ENCODE data around the gene FAM83B. TPM values are rescaled to one million over a fixed set of nuclear protein-coding genes. Genes with fewer than 3 reads are reported as not detected.
"Not testable (repeated sequence)": the region's sequence is repeated elsewhere in the genome, so short reads cannot be mapped to it uniquely, and the experiment has no call there.

The FAM83B gene
- total RNA-seq, 1 donor: 0.09 TPM

GRCh38 chr6:54878718-54879117, 32.1 kb downstream of the FAM83B start:
- no peak for TF ChIP-seq CTCF (IDR thresholded peaks at IDR 0.05; ENCODE audit: insufficient read depth, low read length)
- no peak overlapping the region for H3K4me3 ChIP-seq (ENCODE audit: low read depth, low read length)
- DNase-seq (ENCODE audit: low read depth): no peak

- H3K4me3 ChIP-seq (ENCODE audit: low read depth, low read length): no peak overlapping the region
- DNase-seq (ENCODE audit: low read depth): no peak
- no peak for TF ChIP-seq CTCF (IDR thresholded peaks at IDR 0.05; ENCODE audit: insufficient read depth, low read length)
Measured at GRCh38 chr6:54879188-54879985, 32.8 kb downstream of the FAM83B start.

- DNase-seq (ENCODE audit: low read depth): no peak
- TF ChIP-seq CTCF (IDR thresholded peaks at IDR 0.05; ENCODE audit: insufficient read depth, low read length): no peak
- no peak overlapping the region for H3K4me3 ChIP-seq (ENCODE audit: low read depth, low read length)
Measured at GRCh38 chr6:54881067-54881730, 34.6 kb downstream of the FAM83B start.

- not testable (repeated sequence) for H3K4me3 ChIP-seq (ENCODE audit: low read depth, low read length); DNase-seq (ENCODE audit: low read depth)
Measured at GRCh38 chr6:54881891-54882290, 35.3 kb downstream of the FAM83B start.

- H3K4me3 ChIP-seq (ENCODE audit: low read depth, low read length): no peak overlapping the region
- TF ChIP-seq CTCF (IDR thresholded peaks at IDR 0.05; ENCODE audit: insufficient read depth, low read length): no peak
- no peak for DNase-seq (ENCODE audit: low read depth)
Measured at GRCh38 chr6:54886932-54887584, 40.5 kb downstream of the FAM83B start.

- DNase-seq (ENCODE audit: low read depth): no peak
- TF ChIP-seq CTCF (IDR thresholded peaks at IDR 0.05; ENCODE audit: insufficient read depth, low read length): no peak
- no peak overlapping the region for H3K4me3 ChIP-seq (ENCODE audit: low read depth, low read length)
Measured at GRCh38 chr6:54891536-54891935, 45.0 kb downstream of the FAM83B start.

GRCh38 chr6:54892831-54893230, 46.3 kb downstream of the FAM83B start:
- DNase-seq (ENCODE audit: low read depth): peak; percentile 68
- no peak for TF ChIP-seq CTCF (IDR thresholded peaks at IDR 0.05; ENCODE audit: insufficient read depth, low read length)

More at GRCh38 chr6:54892831-54893230, 46.3 kb downstream of the FAM83B start:
- H3K4me3 ChIP-seq (ENCODE audit: low read depth, low read length): no peak overlapping the region
